Superior temporal gyrus (tissue), 1 donor: ENCODE data around the gene TLCD2.
"Not testable (repeated sequence)": the region's sequence is repeated elsewhere in the genome, so short reads cannot be mapped to it uniquely, and the experiment has no call there.

Experiments used
- DNase-seq: peaks from one replicate; pipeline ENCODE4 v3.0.0-alpha.2; 2016; ENCODE audit errors: extremely low spot score

The TLCD2 gene

GRCh38 chr17:1709971-1710806 lies at the start of gene TLCD2:
Gene TLCD2, minus strand, starts transcription at chr17:1710377. Its CDS starts 135 bp downstream, at chr17:1710242.
- DNase-seq: no peak

- DNase-seq: no peak
Observed at GRCh38 chr17:1759529-1759928, 49.4 kb upstream of the TLCD2 start.

- no peak for DNase-seq
Observed at GRCh38 chr17:1758807-1759206, 48.6 kb upstream of the TLCD2 start.

GRCh38 chr17:1755827-1756262 lies 45.7 kb upstream of the TLCD2 start:
- DNase-seq: no peak

- no peak for DNase-seq
Observed at GRCh38 chr17:1755252-1755826, 45.2 kb upstream of the TLCD2 start.

- DNase-seq: no peak
Observed at GRCh38 chr17:1754430-1755112, 44.4 kb upstream of the TLCD2 start.

- DNase-seq: no peak
Observed at GRCh38 chr17:1753767-1754429, 43.7 kb upstream of the TLCD2 start.

- no peak for DNase-seq
Observed at GRCh38 chr17:1752425-1753262, 42.5 kb upstream of the TLCD2 start.

- DNase-seq: no peak
Observed at GRCh38 chr17:1750628-1751027, 40.5 kb upstream of the TLCD2 start.

GRCh38 chr17:1746975-1747543 lies 36.9 kb upstream of the TLCD2 start:
- no peak for DNase-seq

GRCh38 chr17:1745513-1746020 lies 35.4 kb upstream of the TLCD2 start:
- DNase-seq: no peak

GRCh38 chr17:1744551-1745512 lies 34.7 kb upstream of the TLCD2 start:
- no peak for DNase-seq

GRCh38 chr17:1743088-1743439 lies 32.9 kb upstream of the TLCD2 start:
- DNase-seq: no peak

- DNase-seq: no peak
Observed at GRCh38 chr17:1742371-1743087, 32.4 kb upstream of the TLCD2 start, which contains the start of gene SERPINF2. Gene SERPINF2, plus strand, starts transcription at chr17:1742871. Its CDS starts 2,125 bp downstream, at chr17:1744996.

GRCh38 chr17:1741899-1742298 lies 31.7 kb upstream of the TLCD2 start:
- DNase-seq: not testable (repeated sequence)

- DNase-seq: no peak
Observed at GRCh38 chr17:1737531-1738291, 27.5 kb upstream of the TLCD2 start.

- DNase-seq: no peak
Observed at GRCh38 chr17:1736348-1737281, 26.4 kb upstream of the TLCD2 start.
